Caco-2 (cell line): Measurements from ENCODE around the gene AP5B1. TPM values are rescaled to one million over a fixed set of nuclear protein-coding genes. Genes with fewer than 3 reads are reported as not detected.
A peak's percentile ranks its signal among the peaks of the same experiment; 100 is the strongest.

Experiments used
- BruUV-seq: library from RNA; stranded (reverse); fragments of 400-500 nt; replicated peaks from 2 replicates; lab custom pipeline; 2021; lab: Mats Ljungman, UMichigan
- CTCF ChIA-PET: fragments of 300-600 bp; sonication (Branson Sonifier 250); formaldehyde crosslinking; loops from one replicate; lab custom pipeline; 2022; ENCODE audit warnings: antibody characterized with exemption; lab: Charles Lee
- POLR2A ChIA-PET: fragments of 300-600 bp; sonication (Branson Sonifier 250); formaldehyde crosslinking; loops from one replicate; lab custom pipeline; 2022; ENCODE audit warnings: antibody characterized with exemption; lab: Charles Lee
- DNase-seq, 2 experiments: peaks; one replicate each; pipeline versions ENCODE4 v3.0.0 to v3.0.0-alpha.2; 2020 to 2022
- H3K27me3 ChIP-seq: replicated peaks from 2 replicates; pipeline ENCODE4 v1.6.0; 2011; ENCODE audit warnings: low read length; ENCODE audit not compliant: control insufficient read depth, insufficient read depth
- H3K36me3 ChIP-seq: 2 replicates; pipeline ENCODE4 v1.5.1; 2011; ENCODE audit warnings: low read length; ENCODE audit not compliant: control insufficient read depth, insufficient read depth
- H3K4me1 ChIP-seq: fragments of 250-450 bp; sonication (Bioruptor Pico); 2 replicates; pipeline ENCODE4 v1.5.1; 2020; ENCODE audit warnings: mild to moderate bottlenecking
- H3K4me3 ChIP-seq: 2 replicates; pipeline ENCODE4 v1.5.1; 2011; ENCODE audit warnings: low read depth, mild to moderate bottlenecking, control low read depth, low read length
- H3K9me3 ChIP-seq: fragments of 250-450 bp; sonication (Bioruptor Pico); 2 replicates; pipeline ENCODE4 v1.5.1; 2020; ENCODE audit warnings: mild to moderate bottlenecking, moderate library complexity
- H3K27ac Mint-ChIP-seq: one replicate; pipeline ENCODE4 v1.8.0; 2022; ENCODE audit warnings: mixed read lengths; ENCODE audit not compliant: unreplicated experiment
- H3K27me3 Mint-ChIP-seq: one replicate; pipeline ENCODE4 v1.8.0; 2022; ENCODE audit warnings: mixed read lengths; ENCODE audit not compliant: insufficient read depth, unreplicated experiment
- H3K36me3 Mint-ChIP-seq: one replicate; pipeline ENCODE4 v1.8.0; 2022; ENCODE audit warnings: mild to moderate bottlenecking, mixed read lengths; ENCODE audit not compliant: insufficient read depth, unreplicated experiment
- H3K4me1 Mint-ChIP-seq: one replicate; pipeline ENCODE4 v1.8.0; 2022; ENCODE audit warnings: low read depth, mixed read lengths; ENCODE audit not compliant: unreplicated experiment
- H3K4me3 Mint-ChIP-seq: one replicate; pipeline ENCODE4 v1.8.0; 2022; ENCODE audit warnings: mild to moderate bottlenecking, moderate library complexity, mixed read lengths; ENCODE audit not compliant: unreplicated experiment
- H3K9me3 Mint-ChIP-seq: one replicate; pipeline ENCODE4 v1.8.0; 2022; ENCODE audit warnings: mixed read lengths; ENCODE audit not compliant: unreplicated experiment
- CTCF ChIP-seq, 2 experiments: fragments of 200-600 bp in 1 of 2; IDR thresholded peaks; 1 replicate in 1 of 2; 2 replicates in 1 of 2; pipeline versions ENCODE4 v1.5.1 to v1.8.0; 2011 to 2022; ENCODE audit warnings: antibody characterized with exemption in 1 of 2, control low read depth in 1 of 2, inconsistent platforms in 1 of 2, low read depth in 1 of 2, low read length in 1 of 2, mild to moderate bottlenecking in 1 of 2, moderate library complexity in 1 of 2; ENCODE audit not compliant: insufficient read depth in 1 of 2, severe bottlenecking in 1 of 2, unreplicated experiment in 1 of 2
- intact Hi-C: fragments of 100-400 bp; cut with micrococcal nuclease; formaldehyde crosslinking; loops from one replicate; pipeline ENCODE4 v1.10.0; 2022; ENCODE audit not compliant: unreplicated experiment
- total RNA-seq: library from RNA; stranded (reverse); gene quantifications from 2 replicates; pipeline ENCODE4 v1.2.3, GENCODE V29; 2022

Gene AP5B1
- total RNA-seq, 1 experiment from 2014 or later: 19.3 TPM

GRCh38 chr11:65814131-65814985, 33.6 kb upstream of the AP5B1 start:
- CTCF ChIA-PET: interaction anchor here (0.6 to 1.5 kb wide), 4 partner anchors 34 to 1011 kb away, joined by 3 to 5 read pairs (median 4); partner anchors contain the start of genes FIBP and KAT5
- Histone ChIP-seq H3K4me3 (no peak overlapping the region), H3K36me3 (no peaks in the 10 kb centered on the region), H3K27me3 (no peaks in the 10 kb centered on the region), H3K4me1 (peaks cover 38% of the 10 kb centered on the region), H3K9me3 (no peaks in the 10 kb centered on the region)
- Mint-ChIP-seq H3K9me3 (peaks cover 9% of the 10 kb centered on the region), H3K36me3 (peaks cover 12% of the 10 kb centered on the region), H3K27me3 (no peaks in the 10 kb centered on the region), H3K27ac (peak overlapping the region; percentile 76), H3K4me1 (peaks cover 39% of the 10 kb centered on the region), H3K4me3 (no peak overlapping the region)
- no peak for TF ChIP-seq CTCF (IDR thresholded peaks at IDR 0.05; ENCODE audit: insufficient read depth in 1 of 2, low read depth in 1 of 2, low read length in 1 of 2, severe bottlenecking in 1 of 2, unreplicated experiment in 1 of 2)
- no TSS peak for BruUV-seq
- DNase-seq: no peak
- intact Hi-C loops: no loop called here
- POLR2A ChIA-PET: interaction anchor here (0.9 kb wide), 1 partner anchor 102 kb away, joined by 3 read pairs; the partner anchor contains the start of gene KAT5

GRCh38 chr11:65811764-65812475, 31.1 kb upstream of the AP5B1 start:
- no peak overlapping the region for H3K27ac Mint-ChIP-seq
- H3K36me3 Mint-ChIP-seq: peaks cover 18% of the 10 kb centered on the region
- Histone ChIP-seq H3K36me3 (no peaks in the 10 kb centered on the region), H3K4me1 (peaks cover 35% of the 10 kb centered on the region), H3K27me3 (no peaks in the 10 kb centered on the region), H3K9me3 (no peaks in the 10 kb centered on the region), H3K4me3 (no peak overlapping the region)
- H3K4me3 Mint-ChIP-seq: no peak overlapping the region
- H3K4me1 Mint-ChIP-seq: peaks cover 39% of the 10 kb centered on the region
- BruUV-seq: no TSS peak
- peaks cover 2% of the 10 kb centered on the region for H3K27me3 Mint-ChIP-seq
- CTCF ChIA-PET: interaction anchor here (0.5 to 1.2 kb wide), 5 partner anchors 9 to 73 kb away, joined by 3 to 8 read pairs (median 4); partner anchors contain the start of gene AP5B1
- intact Hi-C loops: no loop called here
- no peak for DNase-seq
- POLR2A ChIA-PET: interaction anchor here (0.6 to 0.7 kb wide), 2 partner anchors 23 to 47 kb away, joined by 3 to 5 read pairs; no protein-coding TSS in a partner anchor
- TF ChIP-seq CTCF (IDR thresholded peaks at IDR 0.05; ENCODE audit: insufficient read depth in 1 of 2, low read depth in 1 of 2, low read length in 1 of 2, severe bottlenecking in 1 of 2, unreplicated experiment in 1 of 2): no peak
- peaks cover 9% of the 10 kb centered on the region for H3K9me3 Mint-ChIP-seq
